ENCODE results near the gene TTLL13. TPM values are rescaled to one million over a fixed set of nuclear protein-coding genes. Genes with fewer than 3 reads are reported as not detected.

The TTLL13 gene
- total and polyA plus RNA-seq, 9 of the 15 experiments (the other 6 are each of a cell fraction or from before 2014, with no cell fraction given): 0.05 to 0.24 (median 0.11) TPM; not detected in 1

DNA sequence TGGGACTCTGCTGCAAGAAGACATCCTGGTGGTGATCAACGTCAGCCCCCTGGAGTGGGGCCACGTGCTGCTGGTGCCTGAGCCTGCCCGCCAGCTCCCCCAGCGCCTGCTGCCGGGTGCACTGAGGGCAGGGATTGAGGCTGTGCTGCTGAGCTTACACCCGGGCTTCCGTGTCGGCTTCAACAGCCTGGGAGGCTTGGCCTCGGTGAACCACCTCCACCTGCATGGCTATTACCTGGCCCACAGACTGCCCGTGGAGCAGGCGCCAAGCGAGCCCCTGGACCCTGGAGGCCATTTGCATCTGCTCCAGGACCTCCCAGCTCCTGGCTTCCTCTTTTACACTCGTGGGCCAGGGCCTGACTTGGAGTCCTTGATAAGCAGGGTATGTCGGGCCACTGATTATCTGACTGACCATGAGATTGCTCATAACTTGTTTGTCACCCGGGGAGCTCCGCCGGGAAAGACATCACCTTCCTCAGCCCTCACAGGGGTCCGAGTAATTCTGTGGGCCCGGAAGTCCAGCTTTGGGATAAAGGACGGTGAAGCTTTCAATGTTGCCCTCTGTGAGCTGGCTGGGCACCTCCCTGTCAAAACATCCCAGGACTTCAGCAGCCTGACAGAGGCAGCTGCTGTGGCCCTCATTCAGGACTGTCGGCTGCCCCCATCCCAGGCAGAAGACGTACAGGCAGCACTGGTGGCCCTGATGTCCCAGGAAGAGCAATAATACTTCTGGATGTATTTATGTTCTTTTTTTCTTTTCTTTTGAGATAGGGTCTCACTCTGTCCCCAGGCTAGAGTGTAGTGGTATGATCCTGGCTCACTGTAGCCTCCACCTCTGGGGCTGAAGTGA lies 7.8 kb upstream of the TTLL13 start (continued):
- no peak for TF ChIP-seq ARHGAP35 (IDR thresholded peaks at IDR 0.05; ENCODE audit: partially characterized antibody)
- no peak for TF ChIP-seq CHD2 (IDR thresholded peaks at IDR 0.05; ENCODE audit: low read depth, low read length)
- no peak for TF ChIP-seq POLR2B (IDR thresholded peaks at IDR 0.05; ENCODE audit: low read depth, partially characterized antibody)
- TF ChIP-seq NRF1 (conservative IDR thresholded peaks at IDR 0.05 in 1 of 2, IDR thresholded peaks at IDR 0.05 in 1 of 2): peak in 1 of 2 experiments; percentile 34; a peak in 2 of 4 replicates
- no peak for TF ChIP-seq E2F3 (CRISPR knock-in tag; IDR thresholded peaks at IDR 0.05)
- peak; percentile 74 for TF ChIP-seq TCF3 (CRISPR knock-in tag; IDR thresholded peaks at IDR 0.05)
- TF ChIP-seq NFE2 (IDR thresholded peaks at IDR 0.05; ENCODE audit: low read depth): peak; percentile 26; the same call in 1 of the 2 replicates
- no peak for TF ChIP-seq SREBF1 (IDR thresholded peaks at IDR 0.05; ENCODE audit: borderline replicate concordance, low read depth, low read length)
- no peak for TF ChIP-seq SMC3 (conservative IDR thresholded peaks at IDR 0.05; ENCODE audit: insufficient read depth, low read depth, low read length)
- 0 out of 2 replicates have a peak, but pooled peaks have one; percentile 30 for TF ChIP-seq ZKSCAN1 (IDR thresholded peaks at IDR 0.05; ENCODE audit: low read depth, low read length)
- TF ChIP-seq MTA1 (IDR thresholded peaks at IDR 0.05; ENCODE audit: borderline replicate concordance): peak; percentile 54; the same call in 1 of the 2 replicates
- TF ChIP-seq, protein P1, sequence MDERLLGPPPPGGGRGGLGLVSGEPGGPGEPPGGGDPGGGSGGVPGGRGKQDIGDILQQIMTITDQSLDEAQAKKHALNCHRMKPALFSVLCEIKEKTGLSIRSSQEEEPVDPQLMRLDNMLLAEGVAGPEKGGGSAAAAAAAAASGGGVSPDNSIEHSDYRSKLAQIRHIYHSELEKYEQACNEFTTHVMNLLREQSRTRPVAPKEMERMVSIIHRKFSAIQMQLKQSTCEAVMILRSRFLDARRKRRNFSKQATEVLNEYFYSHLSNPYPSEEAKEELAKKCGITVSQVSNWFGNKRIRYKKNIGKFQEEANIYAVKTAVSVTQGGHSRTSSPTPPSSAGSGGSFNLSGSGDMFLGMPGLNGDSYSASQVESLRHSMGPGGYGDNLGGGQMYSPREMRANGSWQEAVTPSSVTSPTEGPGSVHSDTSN (CRISPR knock-in tag; IDR thresholded peaks at IDR 0.05; ENCODE audit: low read depth): no peak
- TF ChIP-seq, protein P1 (tag; conservative IDR thresholded peaks at IDR 0.05; ENCODE audit: low read depth): 0 out of 2 replicates have a peak, but pooled peaks have one; percentile 6
- TF ChIP-seq, protein P2, sequence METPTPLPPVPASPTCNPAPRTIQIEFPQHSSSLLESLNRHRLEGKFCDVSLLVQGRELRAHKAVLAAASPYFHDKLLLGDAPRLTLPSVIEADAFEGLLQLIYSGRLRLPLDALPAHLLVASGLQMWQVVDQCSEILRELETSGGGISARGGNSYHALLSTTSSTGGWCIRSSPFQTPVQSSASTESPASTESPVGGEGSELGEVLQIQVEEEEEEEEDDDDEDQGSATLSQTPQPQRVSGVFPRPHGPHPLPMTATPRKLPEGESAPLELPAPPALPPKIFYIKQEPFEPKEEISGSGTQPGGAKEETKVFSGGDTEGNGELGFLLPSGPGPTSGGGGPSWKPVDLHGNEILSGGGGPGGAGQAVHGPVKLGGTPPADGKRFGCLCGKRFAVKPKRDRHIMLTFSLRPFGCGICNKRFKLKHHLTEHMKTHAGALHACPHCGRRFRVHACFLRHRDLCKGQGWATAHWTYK (CRISPR knock-in tag; IDR thresholded peaks at IDR 0.05): no peak; the same call in 1 of the 2 replicates

Data from K562 (cell line).